Body of pancreas (tissue), 4 donors: ENCODE results near the gene ILDR2.

Experiments
- CTCF ChIP-seq, 7 experiments: fragments of 450-650 bp in 4 of 7; fragments of 200-600 bp in 3 of 7; sonication (generic) in 3 of 7; IDR thresholded peaks; one replicate each; pipeline ENCODE4 v1.5.1; 2016 to 2019; ENCODE audit warnings: antibody characterized with exemption in 7 of 7
- POLR2A ChIP-seq, 3 donors: fragments of 450-650 bp; IDR thresholded peaks; one replicate each; pipeline ENCODE4 v1.6.1; 2016; ENCODE audit warnings: antibody characterized with exemption in 3 of 3, mild to moderate bottlenecking in 2 of 3

DNA sequence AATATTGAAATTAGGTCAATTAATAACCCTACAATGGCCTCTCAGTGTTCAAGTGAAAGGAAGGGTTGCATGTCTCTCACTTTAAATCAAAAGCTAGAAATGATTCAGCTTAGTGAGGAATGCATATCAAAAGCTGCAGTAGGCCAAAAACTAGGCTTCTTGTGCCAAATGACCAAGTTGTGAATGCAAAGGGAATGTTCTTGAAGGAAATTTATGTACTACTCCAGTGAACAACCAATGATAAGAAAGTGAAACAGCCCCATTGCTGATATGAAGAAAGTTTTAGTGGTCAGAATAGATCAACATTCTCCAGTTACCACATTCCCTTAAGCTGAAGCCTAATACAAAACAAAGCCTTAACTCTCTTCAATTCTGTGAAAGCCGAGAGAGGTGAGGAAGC, 23.7 kb upstream of the ILDR2 start:
- TF ChIP-seq POLR2A (IDR thresholded peaks at IDR 0.05) = no peak
- no peak for TF ChIP-seq CTCF (IDR thresholded peaks at IDR 0.05)
